ENCODE data around the gene RAB42. TPM values are rescaled to one million over a fixed set of nuclear protein-coding genes. Genes with fewer than 3 reads are reported as not detected.

The RAB42 gene
- total RNA-seq, 1 experiment from 2014 or later: 13.2 TPM

GRCh38 chr1:28565726-28566125, 26.3 kb upstream of the RAB42 start:
- Histone ChIP-seq H3K4me1 (ENCODE audit: insufficient read depth, low read length) (no peaks in the 10 kb centered on the region), H4K5ac (ENCODE audit: insufficient read length, low read depth, low read length) (no peak overlapping the region), H3K79me1 (ENCODE audit: insufficient read depth, low read depth, low read length, poor library complexity, severe bottlenecking) (peaks cover 4% of the 10 kb centered on the region), H4K8ac (replicated peaks; ENCODE audit: insufficient read length, low read depth, low read length) (no peak overlapping the region), H2BK20ac (ENCODE audit: low read depth, low read length, poor library complexity, severe bottlenecking) (no peak overlapping the region), H3K23ac (ENCODE audit: insufficient read length, low read depth, low read length) (no peak overlapping the region), H3K14ac (ENCODE audit: insufficient read depth, low read length) (no peak overlapping the region), H2BK5ac (ENCODE audit: insufficient read length, low read length) (no peak overlapping the region), H4K20me1 (ENCODE audit: control insufficient read depth, insufficient read depth, insufficient read length) (no peaks in the 10 kb centered on the region), H2BK12ac (ENCODE audit: insufficient read length, low read depth, low read length) (no peak overlapping the region), H3K27me3 (ENCODE audit: insufficient read depth, low read length) (no peaks in the 10 kb centered on the region), H3K79me2 (ENCODE audit: insufficient read depth, low read length) (no peaks in the 10 kb centered on the region), H3K9me3 (ENCODE audit: control insufficient read depth, low read depth, low read length) (no peaks in the 10 kb centered on the region), H4K91ac (ENCODE audit: insufficient read length, low read depth, low read length) (no peak overlapping the region), H3K23me2 (ENCODE audit: insufficient read length, low read depth, low read length, poor library complexity, severe bottlenecking) (no peaks in the 10 kb centered on the region), H2AK5ac (ENCODE audit: insufficient read length, low read length) (no peak overlapping the region), H3K27ac (ENCODE audit: insufficient read length, low read depth, low read length) (no peak overlapping the region), H2AFZ (ENCODE audit: low read length) (no peak overlapping the region), H3K4ac (ENCODE audit: low read depth, low read length) (no peak overlapping the region), H3K9ac (ENCODE audit: extremely low read depth, insufficient read length, low read length) (no peak overlapping the region), H3K4me2 (ENCODE audit: insufficient read depth, insufficient read length, low read length) (no peak overlapping the region), H3K56ac (ENCODE audit: insufficient read length, low read depth, low read length) (no peak overlapping the region), H3K18ac (ENCODE audit: insufficient read length, low read depth, low read length) (no peak overlapping the region), H2BK120ac (ENCODE audit: low read depth, low read length, poor library complexity, severe bottlenecking) (no peak overlapping the region), H2BK15ac (ENCODE audit: low read depth, low read length) (no peak overlapping the region), H3T11ph (ENCODE audit: low read length) (no peak overlapping the region)
- no peak overlapping the region for H3K4me3 Mint-ChIP-seq
- no peak overlapping the region for H3K27ac Mint-ChIP-seq
- no peak for TF ChIP-seq CTCF (conservative IDR thresholded peaks at IDR 0.05)
- peaks cover 24 to 83% (median 59%) of the 10 kb centered on the region in 3 experiments; a peak in 6 of 7 replicates for H3K36me3 Mint-ChIP-seq (ENCODE audit: insufficient read depth in 1 of 3, low read depth in 3 of 3)
- H3K27me3 Mint-ChIP-seq (ENCODE audit: low read depth): no peaks in the 10 kb centered on the region
- no CpG with 5 or more reads among the region's 6 CpGs for WGBS (ENCODE audit: extremely low coverage, insufficient read length, low lambda C conversion rate)
- H3K9me3 Mint-ChIP-seq: no peaks in the 10 kb centered on the region
- DNase-seq: no peak
- H3K4me1 Mint-ChIP-seq: no peaks in the 10 kb centered on the region

Data from H9 (cell line).